SK-N-SH (cell line): ENCODE measurements around the gene SHE. TPM values are rescaled to one million over a fixed set of nuclear protein-coding genes. Genes with fewer than 3 reads are reported as not detected.

Experiments
- CTCF ChIA-PET: fragments of 300-600, 350-600 bp; formaldehyde crosslinking; extraction: SDS; loops from one replicate; lab custom pipeline; 2021; lab: Yijun Ruan, JAX
- POLR2A ChIA-PET: fragments of 350-600 bp; sonication (Branson Sonifier 250); formaldehyde crosslinking; extraction: SDS; loops from one replicate; lab custom pipeline; 2020; ENCODE audit warnings: antibody characterized with exemption, inconsistent platforms; lab: Yijun Ruan, JAX
- DNase-seq: peaks from one replicate; pipeline ENCODE4 v3.0.0; 2012
- H2AFZ ChIP-seq: fragments of 200-600 bp; sonication (generic); 2 replicates; pipeline ENCODE4 v1.8.1; 2016; ENCODE audit warnings: antibody characterized with exemption, mild to moderate bottlenecking, low read depth
- H3F3A ChIP-seq: fragments of 200-600 bp; sonication (generic); replicated peaks from 2 replicates; pipeline ENCODE3; 2016; ENCODE audit warnings: antibody characterized with exemption, mild to moderate bottlenecking; ENCODE audit not compliant: insufficient read depth
- H3K27ac ChIP-seq, 2 experiments: fragments of 200-500 bp in 1 of 2; fragments of 200-600 bp in 1 of 2; sonication (Bioruptor generic) in 1 of 2; sonication (generic), shearing (Covaris generic) in 1 of 2; 2 replicates each; pipeline versions ENCODE4 v1.5.1 to v1.6.1; 2014 to 2016; ENCODE audit warnings: low read depth in 2 of 2, inconsistent platforms in 1 of 2, low read length in 1 of 2, mild to moderate bottlenecking in 1 of 2, mixed read lengths in 1 of 2
- H3K27me3 ChIP-seq: fragments of 200-600 bp; sonication (generic), shearing (Covaris generic); 2 replicates; pipeline ENCODE4 v1.6.1; 2016; ENCODE audit warnings: mixed run types; ENCODE audit not compliant: insufficient read depth
- H3K36me3 ChIP-seq, 2 experiments: fragments of 200-500 bp in 1 of 2; fragments of 200-600 bp in 1 of 2; sonication (Bioruptor generic) in 1 of 2; sonication (generic) in 1 of 2; replicated peaks in 1 of 2; 2 replicates each; pipeline versions ENCODE3 to v1.5.1; 2014 to 2016; ENCODE audit warnings: low read length in 1 of 2, mild to moderate bottlenecking in 1 of 2; ENCODE audit not compliant: insufficient read depth in 2 of 2, control insufficient read depth in 1 of 2
- H3K4me1 ChIP-seq, 2 experiments: fragments of 200-500 bp in 1 of 2; fragments of 200-600 bp in 1 of 2; sonication (Bioruptor generic) in 1 of 2; sonication (generic), shearing (Covaris generic) in 1 of 2; 2 replicates each; pipeline versions ENCODE4 v1.5.1 to v1.6.1; 2014 to 2016; ENCODE audit warnings: low read depth in 1 of 2, low read length in 1 of 2, mixed run types in 1 of 2; ENCODE audit not compliant: insufficient read depth in 2 of 2, control insufficient read depth in 1 of 2
- H3K4me2 ChIP-seq: fragments of 200-600 bp; sonication (generic), shearing (Covaris generic); 2 replicates; pipeline ENCODE4 v1.6.1; 2017; ENCODE audit warnings: mixed run types
- H3K4me3 ChIP-seq, 2 experiments: fragments of 200-500 bp in 1 of 2; fragments of 200-600 bp in 1 of 2; sonication (Bioruptor generic) in 1 of 2; sonication (generic), shearing (Covaris generic) in 1 of 2; 2 replicates each; pipeline versions ENCODE4 v1.5.1 to v1.8.1; 2014 to 2016; ENCODE audit warnings: low read depth in 2 of 2, inconsistent platforms in 1 of 2, low read length in 1 of 2, mild to moderate bottlenecking in 1 of 2, mixed read lengths in 1 of 2, moderate library complexity in 1 of 2
- H3K79me2 ChIP-seq: fragments of 200-600 bp; sonication (generic); 2 replicates; pipeline ENCODE4 v1.8.1; 2017; ENCODE audit warnings: mild to moderate bottlenecking; ENCODE audit not compliant: insufficient read depth
- H3K9ac ChIP-seq: fragments of 200-600 bp; sonication (generic); 2 replicates; pipeline ENCODE4 v1.6.1; 2017; ENCODE audit warnings: mixed run types
- H3K9me2 ChIP-seq: fragments of 200-600 bp; sonication (generic); 2 replicates; pipeline ENCODE4 v1.6.1; 2017; ENCODE audit warnings: mixed run types
- H3K9me3 ChIP-seq: fragments of 200-600 bp; sonication (generic); 2 replicates; pipeline ENCODE4 v1.6.1; 2017; ENCODE audit warnings: mixed run types, mild to moderate bottlenecking, moderate library complexity
- H4K20me1 ChIP-seq: fragments of 200-600 bp; sonication (generic); 2 replicates; pipeline ENCODE4 v1.6.1; 2017; ENCODE audit warnings: mild to moderate bottlenecking, mixed run types; ENCODE audit not compliant: insufficient read depth
- CHD2 ChIP-seq: fragments of 150-350 bp; IDR thresholded peaks from 2 replicates; pipeline ENCODE4 v1.6.1; 2018; ENCODE audit warnings: low read length; ENCODE audit not compliant: partially characterized antibody
- EP300 ChIP-seq, 2 experiments: IDR thresholded peaks; 2 replicates each; pipeline versions ENCODE4 v1.4.0 to v1.6.1; 2012; ENCODE audit warnings: borderline replicate concordance in 1 of 2, low read depth in 1 of 2, low read length in 1 of 2
- EZH2phosphoT487 ChIP-seq: fragments of 200-600 bp; sonication (generic); IDR thresholded peaks from 2 replicates; pipeline ENCODE4 v1.6.1; 2017; ENCODE audit warnings: low read depth, mixed run types, mild to moderate bottlenecking, antibody characterized with exemption, moderate library complexity, borderline replicate concordance
- FOSL2 ChIP-seq: IDR thresholded peaks from 2 replicates; pipeline ENCODE4 v1.4.0; 2012; ENCODE audit warnings: low read depth, mild to moderate bottlenecking, moderate library complexity, borderline replicate concordance
- IRF3 ChIP-seq: fragments of 150-350 bp; IDR thresholded peaks from 2 replicates; pipeline ENCODE4 v1.6.1; 2016; ENCODE audit warnings: mild to moderate bottlenecking, low read depth, low read length
- NFIC ChIP-seq: IDR thresholded peaks from 2 replicates; pipeline ENCODE4 v1.4.0; 2012; ENCODE audit warnings: borderline replicate concordance
- NRF1 ChIP-seq: IDR thresholded peaks from 2 replicates; pipeline ENCODE4 v1.6.1; 2012; ENCODE audit warnings: low read depth, mild to moderate bottlenecking, low read length
- POLR2AphosphoS5 ChIP-seq: IDR thresholded peaks from 2 replicates; pipeline ENCODE4 v1.6.1; 2012; ENCODE audit warnings: low read depth, low read length
- RCOR1 ChIP-seq: fragments of 150-350 bp; IDR thresholded peaks from 2 replicates; pipeline ENCODE4 v1.6.1; 2017; ENCODE audit warnings: antibody characterized with exemption, low read length
- REST ChIP-seq: IDR thresholded peaks from 2 replicates; pipeline ENCODE4 v1.6.1; 2012; ENCODE audit warnings: mild to moderate bottlenecking, low read depth, low read length, moderate library complexity
- RXRA ChIP-seq: IDR thresholded peaks from 2 replicates; pipeline ENCODE4 v1.4.0; 2012; ENCODE audit warnings: low read depth, mild to moderate bottlenecking, borderline replicate concordance
- SIN3A ChIP-seq: IDR thresholded peaks from 2 replicates; pipeline ENCODE4 v1.6.1; 2012; ENCODE audit warnings: low read depth, mild to moderate bottlenecking, low read length, moderate library complexity, borderline replicate concordance
- SMC3 ChIP-seq: IDR thresholded peaks from 2 replicates; pipeline ENCODE4 v1.6.1; 2012; ENCODE audit warnings: low read depth, low read length, improper control_type of control experiment
- TCF12 ChIP-seq: IDR thresholded peaks from 2 replicates; pipeline ENCODE4 v1.4.0; 2012
- USF1 ChIP-seq: IDR thresholded peaks from 2 replicates; pipeline ENCODE4 v1.4.0; 2012; ENCODE audit warnings: low read depth, borderline replicate concordance
- USF2 ChIP-seq: fragments of 150-350 bp; IDR thresholded peaks from 2 replicates; pipeline ENCODE4 v1.6.1; 2017; ENCODE audit warnings: antibody characterized with exemption, low read length, low read depth, borderline replicate concordance
- YY1 ChIP-seq: IDR thresholded peaks from 2 replicates; pipeline ENCODE4 v1.4.0; 2012; ENCODE audit warnings: low read depth, mild to moderate bottlenecking
- ZBTB33 ChIP-seq: IDR thresholded peaks from 2 replicates; pipeline ENCODE4 v1.4.0; 2012; ENCODE audit warnings: low read depth, borderline replicate concordance
- WGBS: methylation state at CpG from one replicate; pipeline ENCODE4 v1.1.6; 2017; ENCODE audit warnings: low lambda C conversion rate; 5-methylcytosine and 5-hydroxymethylcytosine counted together
- polyA plus RNA-seq, 3 experiments: library from polyadenylated mRNA; depleted of rRNA; stranded (reverse); fragments of >200 nt; gene quantifications; 2 replicates each; pipeline ENCODE4 v1.2.3, GENCODE V29; 2012

The SHE gene
- polyA plus RNA-seq, 1 of the 3 experiments (the other 2 are of a cell fraction): not detected

- Histone ChIP-seq H3K79me2 (no peaks in the 10 kb centered on the region), H2AFZ (no peak overlapping the region), H3K4me2 (no peak overlapping the region), H3K9me2 (no peaks in the 10 kb centered on the region), H3K4me1 (peaks cover 0 to 7% of the 10 kb centered on the region in 2 experiments; a peak in 1 of 4 replicates)
- no peak for DNase-seq
- no peak for TF ChIP-seq NFIC
- TF ChIP-seq TCF12: no peak
- no peak for TF ChIP-seq EZH2phosphoT487
- TF ChIP-seq EP300 (IDR thresholded peaks at IDR 0.05; ENCODE audit: borderline replicate concordance in 1 of 2, low read depth in 1 of 2, low read length in 1 of 2): no peak
- TF ChIP-seq RCOR1: no peak
- TF ChIP-seq USF1: no peak
- no peak for TF ChIP-seq REST
- TF ChIP-seq CHD2: no peak
- TF ChIP-seq ZBTB33: no peak
- no peak for TF ChIP-seq SIN3A
- no peak for TF ChIP-seq USF2
- no peak for TF ChIP-seq POLR2AphosphoS5
- TF ChIP-seq YY1: no peak
- TF ChIP-seq NRF1: no peak
- no peak for TF ChIP-seq FOSL2
- no peak for TF ChIP-seq SMC3
- TF ChIP-seq IRF3: no peak
- no peak for TF ChIP-seq RXRA
- TF ChIP-seq, all 33 proteins: peak for 0
- H3K4me3 ChIP-seq: no peak overlapping the region
- WGBS: 87% methylated on average over 4 of the region's 4 CpGs
- H3K36me3 ChIP-seq: no peaks in the 10 kb centered on the region
- ChIA-PET POLR2A (no interaction called here), CTCF (interaction anchor here (0.7 to 1.3 kb wide), 2 partner anchors 13 to 206 kb away, joined by 3 to 7 read pairs; no protein-coding TSS in a partner anchor)
- no peaks in the 10 kb centered on the region for H4K20me1 ChIP-seq
- no peak overlapping the region for H3K27ac ChIP-seq
- H3K9me3 ChIP-seq: no peaks in the 10 kb centered on the region
- no peaks in the 10 kb centered on the region for H3F3A ChIP-seq
- H3K27me3 ChIP-seq: peaks cover 50% of the 10 kb centered on the region
- no peak overlapping the region for H3K9ac ChIP-seq
Observed at GRCh38 chr1:154492115-154492514, 10.1 kb downstream of the SHE start.
